Activated CD4-positive, alpha-beta T cell treated with anti-CD3 and anti-CD28 coated beads, Interleukin-2, Interleukin-6, amounts not matched to agents 100 ng/mL and 50 ng/mL, durations not matched to agents 16 hours and 8 hours (primary cell): ENCODE results near the gene ROCK2.

Experiments
- DNase-seq: peaks from one replicate; pipeline ENCODE4 v3.0.0-alpha.2; 2020

Gene ROCK2

GRCh38 chr2:11305958-11306357 is 38.5 kb downstream of the ROCK2 start:
- no peak for DNase-seq

- no peak for DNase-seq
Measured at GRCh38 chr2:11305338-11305737, 39.1 kb downstream of the ROCK2 start.

GRCh38 chr2:11304476-11304875 is 40.0 kb downstream of the ROCK2 start:
- DNase-seq: no peak

- DNase-seq: no peak
Measured at GRCh38 chr2:11303290-11304013, 41.0 kb downstream of the ROCK2 start.

GRCh38 chr2:11299439-11299838 is 45.0 kb downstream of the ROCK2 start:
- DNase-seq: no peak

- no peak for DNase-seq
Measured at GRCh38 chr2:11298592-11298991, 45.8 kb downstream of the ROCK2 start.

- no peak for DNase-seq
Measured at GRCh38 chr2:11296401-11296800, 48.0 kb downstream of the ROCK2 start.

GRCh38 chr2:11292464-11293255 is 51.8 kb downstream of the ROCK2 start:
- DNase-seq: no peak

- DNase-seq: no peak
Measured at GRCh38 chr2:11290713-11291112, 53.7 kb downstream of the ROCK2 start.

- no peak for DNase-seq
Measured at GRCh38 chr2:11290211-11290610, 54.2 kb downstream of the ROCK2 start.

GRCh38 chr2:11288431-11288830 is 56.0 kb downstream of the ROCK2 start:
- DNase-seq: no peak

- no peak for DNase-seq
Measured at GRCh38 chr2:11286749-11287148, 57.7 kb downstream of the ROCK2 start.

GRCh38 chr2:11286323-11286722 is 58.1 kb downstream of the ROCK2 start:
- DNase-seq: no peak

GRCh38 chr2:11285499-11285898 is 58.9 kb downstream of the ROCK2 start:
- DNase-seq: no peak

GRCh38 chr2:11281186-11281585 is 63.2 kb downstream of the ROCK2 start:
- no peak for DNase-seq

- DNase-seq: no peak
Measured at GRCh38 chr2:11280713-11281112, 63.7 kb downstream of the ROCK2 start.

- DNase-seq: no peak
Measured at GRCh38 chr2:11279398-11279797, 65.0 kb downstream of the ROCK2 start.

GRCh38 chr2:11278219-11278618 is 66.2 kb downstream of the ROCK2 start:
- DNase-seq: no peak

GRCh38 chr2:11275910-11276309 is 68.5 kb downstream of the ROCK2 start:
- no peak for DNase-seq

GRCh38 chr2:11270891-11271290 is 73.5 kb downstream of the ROCK2 start:
- peak; percentile 1 for DNase-seq

- DNase-seq: no peak
Measured at GRCh38 chr2:11267931-11268330, 76.5 kb downstream of the ROCK2 start.

GRCh38 chr2:11264818-11265217 is 79.6 kb downstream of the ROCK2 start:
- DNase-seq: no peak

GRCh38 chr2:11264007-11264406 is 80.4 kb downstream of the ROCK2 start:
- no peak for DNase-seq

GRCh38 chr2:11263177-11263576 is 81.3 kb downstream of the ROCK2 start:
- no peak for DNase-seq
